ENCODE data around the gene TBC1D9.
A peak's percentile ranks its signal among the peaks of the same experiment; 100 is the strongest.

Gene TBC1D9

GRCh38 chr4:140639066-140639465 is 117.1 kb downstream of the TBC1D9 start:
- no peak for DNase-seq (ENCODE audit: low spot score in 2 of 2)
- in situ Hi-C loops (cut with MboI; ENCODE audit: low sequenced_read_pairs) = no loop called here
- H3K4me1 ChIP-seq = peaks cover 12% of the 10 kb centered on the region

GRCh38 chr4:140637836-140638235 is 118.3 kb downstream of the TBC1D9 start:
- Histone ChIP-seq H3K4me3 (no peak overlapping the region), H3K9me3 (no peaks in the 10 kb centered on the region), H3K36me3 (replicated peaks) (peaks cover 22% of the 10 kb centered on the region), H3K4me1 (peaks cover 12% of the 10 kb centered on the region), H3K27me3 (ENCODE audit: low read depth) (no peaks in the 10 kb centered on the region)
- in situ Hi-C loops (cut with MboI; ENCODE audit: low sequenced_read_pairs) = no loop called here
- DNase-seq (ENCODE audit: low spot score in 2 of 2) = peak; percentile 48 to 68

More at GRCh38 chr4:140639066-140639465, 117.1 kb downstream of the TBC1D9 start:
- Histone ChIP-seq H3K9me3 (no peaks in the 10 kb centered on the region), H3K4me3 (no peak overlapping the region), H3K36me3 (replicated peaks) (peaks cover 24% of the 10 kb centered on the region), H3K27me3 (ENCODE audit: low read depth) (no peaks in the 10 kb centered on the region)

- DNase-seq (ENCODE audit: low spot score in 2 of 2) = peak; percentile 43 to 72
- Histone ChIP-seq H3K4me1 (peaks cover 12% of the 10 kb centered on the region), H3K4me3 (no peak overlapping the region), H3K9me3 (no peaks in the 10 kb centered on the region), H3K36me3 (replicated peaks) (peaks cover 26% of the 10 kb centered on the region), H3K27me3 (ENCODE audit: low read depth) (no peaks in the 10 kb centered on the region)
- in situ Hi-C loops (cut with MboI; ENCODE audit: low sequenced_read_pairs) = no loop called here
These were observed 120.6 kb downstream of the TBC1D9 start for GRCh38 chr4:140635606-140636005.

GRCh38 chr4:140633951-140634350 is 122.2 kb downstream of the TBC1D9 start:
- Histone ChIP-seq H3K4me3 (no peak overlapping the region), H3K9me3 (no peaks in the 10 kb centered on the region), H3K36me3 (replicated peaks) (peaks cover 15% of the 10 kb centered on the region), H3K4me1 (peaks cover 12% of the 10 kb centered on the region), H3K27me3 (ENCODE audit: low read depth) (no peaks in the 10 kb centered on the region)
- no peak for DNase-seq (ENCODE audit: low spot score in 2 of 2)
- in situ Hi-C loops (cut with MboI; ENCODE audit: low sequenced_read_pairs) = no loop called here

- Histone ChIP-seq H3K36me3 (replicated peaks) (peaks cover 10% of the 10 kb centered on the region), H3K27me3 (ENCODE audit: low read depth) (no peaks in the 10 kb centered on the region), H3K9me3 (no peaks in the 10 kb centered on the region), H3K4me3 (no peak overlapping the region), H3K4me1 (peaks cover 12% of the 10 kb centered on the region)
- no peak for DNase-seq (ENCODE audit: low spot score in 2 of 2)
- in situ Hi-C loops (cut with MboI; ENCODE audit: low sequenced_read_pairs) = no loop called here
These were observed 123.1 kb downstream of the TBC1D9 start for GRCh38 chr4:140633124-140633523.

GRCh38 chr4:140630246-140630645 is 125.9 kb downstream of the TBC1D9 start:
- H3K27me3 ChIP-seq (ENCODE audit: low read depth) = no peaks in the 10 kb centered on the region
- H3K4me3 ChIP-seq = no peak overlapping the region
- H3K36me3 ChIP-seq (replicated peaks) = peaks cover 17% of the 10 kb centered on the region
- H3K4me1 ChIP-seq = peaks cover 1% of the 10 kb centered on the region
- in situ Hi-C loops (cut with MboI; ENCODE audit: low sequenced_read_pairs) = no loop called here
- H3K9me3 ChIP-seq = no peaks in the 10 kb centered on the region
- no peak for DNase-seq (ENCODE audit: low spot score in 2 of 2)

GRCh38 chr4:140628016-140628415 is 128.2 kb downstream of the TBC1D9 start:
- H3K36me3 ChIP-seq (replicated peaks) = peaks cover 28% of the 10 kb centered on the region
- in situ Hi-C loops (cut with MboI; ENCODE audit: low sequenced_read_pairs) = no loop called here
- no peak for DNase-seq (ENCODE audit: low spot score in 2 of 2)
- H3K4me3 ChIP-seq = no peak overlapping the region
- H3K27me3 ChIP-seq (ENCODE audit: low read depth) = no peaks in the 10 kb centered on the region
- H3K9me3 ChIP-seq = no peaks in the 10 kb centered on the region
- H3K4me1 ChIP-seq = no peaks in the 10 kb centered on the region

- DNase-seq (ENCODE audit: low spot score in 2 of 2) = no peak
- Histone ChIP-seq H3K36me3 (replicated peaks) (peaks cover 24% of the 10 kb centered on the region), H3K27me3 (ENCODE audit: low read depth) (no peaks in the 10 kb centered on the region), H3K9me3 (no peaks in the 10 kb centered on the region), H3K4me3 (no peak overlapping the region), H3K4me1 (no peaks in the 10 kb centered on the region)
- in situ Hi-C loops (cut with MboI; ENCODE audit: low sequenced_read_pairs) = no loop called here
These were observed 129.4 kb downstream of the TBC1D9 start for GRCh38 chr4:140626661-140627376.

GRCh38 chr4:140622333-140622958 is 133.7 kb downstream of the TBC1D9 start:
- H3K27me3 ChIP-seq (ENCODE audit: low read depth) = no peaks in the 10 kb centered on the region
- H3K4me3 ChIP-seq = no peak overlapping the region
- DNase-seq (ENCODE audit: low spot score in 2 of 2) = no peak
- H3K9me3 ChIP-seq = no peaks in the 10 kb centered on the region
- in situ Hi-C loops (cut with MboI; ENCODE audit: low sequenced_read_pairs) = loop anchor here (25.0 kb wide), 1 partner anchor 585 kb away; no protein-coding TSS in a partner anchor
- peaks cover 22% of the 10 kb centered on the region for H3K4me1 ChIP-seq
- H3K36me3 ChIP-seq (replicated peaks) = peaks cover 24% of the 10 kb centered on the region

GRCh38 chr4:140621161-140621560 is 135.0 kb downstream of the TBC1D9 start:
- in situ Hi-C loops (cut with MboI; ENCODE audit: low sequenced_read_pairs) = loop anchor here (25.0 kb wide), 1 partner anchor 584 kb away; no protein-coding TSS in a partner anchor
- Histone ChIP-seq H3K9me3 (no peaks in the 10 kb centered on the region), H3K4me1 (peaks cover 30% of the 10 kb centered on the region), H3K27me3 (ENCODE audit: low read depth) (no peaks in the 10 kb centered on the region), H3K36me3 (replicated peaks) (peaks cover 16% of the 10 kb centered on the region), H3K4me3 (no peak overlapping the region)
- DNase-seq (ENCODE audit: low spot score in 2 of 2) = no peak

- peaks cover 30% of the 10 kb centered on the region for H3K4me1 ChIP-seq
- DNase-seq (ENCODE audit: low spot score in 2 of 2) = peak; percentile 79 to 98
- H3K27me3 ChIP-seq (ENCODE audit: low read depth) = no peaks in the 10 kb centered on the region
- in situ Hi-C loops (cut with MboI; ENCODE audit: low sequenced_read_pairs) = loop anchor here (5.0 to 25.0 kb wide), 2 partner anchors 255 to 580 kb away; no protein-coding TSS in a partner anchor
- no peaks in the 10 kb centered on the region for H3K9me3 ChIP-seq
- H3K4me3 ChIP-seq = no peak overlapping the region
- H3K36me3 ChIP-seq (replicated peaks) = no peaks in the 10 kb centered on the region
These were observed 138.5 kb downstream of the TBC1D9 start for GRCh38 chr4:140617499-140618248.

GRCh38 chr4:140615451-140615850 is 140.7 kb downstream of the TBC1D9 start:
- no peaks in the 10 kb centered on the region for H3K27me3 ChIP-seq (ENCODE audit: low read depth)
- no peaks in the 10 kb centered on the region for H3K36me3 ChIP-seq (replicated peaks)
- no peak for DNase-seq (ENCODE audit: low spot score in 2 of 2)
- H3K4me1 ChIP-seq = peaks cover 30% of the 10 kb centered on the region
- no peaks in the 10 kb centered on the region for H3K9me3 ChIP-seq
- H3K4me3 ChIP-seq = no peak overlapping the region
- in situ Hi-C loops (cut with MboI; ENCODE audit: low sequenced_read_pairs) = loop anchor here (5.0 to 25.0 kb wide), 2 partner anchors 253 to 578 kb away; no protein-coding TSS in a partner anchor

- Histone ChIP-seq H3K9me3 (no peaks in the 10 kb centered on the region), H3K4me3 (no peak overlapping the region), H3K4me1 (peaks cover 9% of the 10 kb centered on the region), H3K36me3 (replicated peaks) (no peaks in the 10 kb centered on the region), H3K27me3 (ENCODE audit: low read depth) (no peaks in the 10 kb centered on the region)
- no peak for DNase-seq (ENCODE audit: low spot score in 2 of 2)
- in situ Hi-C loops (cut with MboI; ENCODE audit: low sequenced_read_pairs) = loop anchor here (25.0 kb wide), 1 partner anchor 575 kb away; no protein-coding TSS in a partner anchor
These were observed 143.8 kb downstream of the TBC1D9 start for GRCh38 chr4:140612357-140612756.
